Measurements from ENCODE around the gene GARIN5A.
"Not testable (repeated sequence)": the region's sequence is repeated elsewhere in the genome, so short reads cannot be mapped to it uniquely, and the experiment has no call there.

The GARIN5A gene

DNA sequence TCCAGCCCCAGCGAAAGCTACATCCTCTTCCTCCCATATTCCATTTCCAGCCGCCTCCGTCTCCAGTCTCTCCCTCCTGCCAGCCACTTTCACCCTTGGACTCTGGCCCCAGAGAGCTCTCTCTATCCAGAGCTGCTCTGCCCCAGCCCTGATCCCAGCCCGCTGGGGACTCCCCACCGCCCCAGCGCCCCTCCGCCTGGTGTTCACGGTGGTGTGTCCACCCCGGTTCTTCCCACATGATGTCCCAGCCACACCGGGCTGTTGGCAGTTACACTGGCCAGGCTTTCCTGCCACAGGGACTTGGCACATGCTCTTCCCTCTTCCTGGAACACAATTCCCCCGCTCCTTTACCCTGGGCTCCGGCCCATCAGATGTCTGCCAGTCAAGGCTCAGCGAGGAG is 11.6 kb downstream of the GARIN5A start:
- no peak for DNase-seq (ENCODE audit: low spot score)

GRCh38 chr19:50464348-50464747 is 12.3 kb downstream of the GARIN5A start:
- DNase-seq (ENCODE audit: low spot score) = no peak

- no peak for DNase-seq (ENCODE audit: low spot score)
Measured at GRCh38 chr19:50462970-50463369, 13.7 kb downstream of the GARIN5A start.

GRCh38 chr19:50461066-50461875 is 15.4 kb downstream of the GARIN5A start:
- DNase-seq (ENCODE audit: low spot score) = peak; percentile 15

DNA sequence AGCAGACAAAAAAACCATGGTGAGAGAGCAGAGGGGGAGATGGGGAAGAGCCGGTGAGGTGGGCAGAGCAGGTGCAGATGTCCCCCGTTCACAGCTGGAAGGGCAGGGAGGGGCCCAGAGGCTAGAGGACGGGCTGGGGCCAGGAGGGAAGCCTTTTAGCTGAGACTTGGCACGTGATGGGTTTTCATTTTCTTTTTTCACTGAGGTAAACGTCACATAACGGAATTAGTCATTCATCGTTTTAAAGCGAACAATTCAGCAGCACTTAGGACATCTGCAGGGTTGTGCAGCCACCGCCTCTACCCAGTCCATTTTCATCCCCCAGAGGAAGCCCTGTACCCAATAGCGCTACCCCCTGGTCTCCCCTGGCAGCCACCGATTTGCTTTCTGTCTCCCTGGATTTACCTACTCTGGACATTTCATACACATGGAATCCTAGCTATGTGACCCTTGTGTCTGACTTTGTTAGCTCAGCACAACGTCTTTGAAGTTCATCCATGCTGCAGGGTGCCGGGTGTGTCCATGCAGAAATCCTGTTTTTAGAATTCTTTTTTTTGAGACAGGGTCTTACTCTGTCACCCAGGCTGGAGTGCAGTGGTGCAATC is 16.4 kb downstream of the GARIN5A start:
- no peak for DNase-seq (ENCODE audit: low spot score)

DNA sequence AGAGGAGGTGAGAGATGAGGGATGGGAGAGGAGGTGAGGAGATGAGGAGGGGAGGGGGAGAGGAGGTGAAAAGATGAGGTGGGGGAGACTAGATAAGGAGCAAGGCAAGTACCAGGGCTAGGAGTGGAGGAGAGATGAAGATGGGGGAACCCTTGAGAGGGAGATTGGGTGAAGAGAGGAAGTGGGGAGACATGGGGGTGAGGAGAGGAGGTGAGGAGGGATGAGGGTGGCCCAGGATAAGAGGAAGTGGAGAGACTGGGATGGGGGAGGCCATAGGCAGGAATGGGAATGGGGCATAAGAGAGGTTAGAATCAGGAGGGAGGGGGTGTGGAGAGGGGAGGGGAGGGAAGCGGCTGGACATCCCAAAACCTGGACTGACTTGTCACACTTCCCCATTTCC is 17.0 kb downstream of the GARIN5A start:
- DNase-seq (ENCODE audit: low spot score) = no peak

- DNase-seq (ENCODE audit: low spot score) = no peak
Measured at GRCh38 chr19:50459067-50459456, 17.6 kb downstream of the GARIN5A start.

DNA sequence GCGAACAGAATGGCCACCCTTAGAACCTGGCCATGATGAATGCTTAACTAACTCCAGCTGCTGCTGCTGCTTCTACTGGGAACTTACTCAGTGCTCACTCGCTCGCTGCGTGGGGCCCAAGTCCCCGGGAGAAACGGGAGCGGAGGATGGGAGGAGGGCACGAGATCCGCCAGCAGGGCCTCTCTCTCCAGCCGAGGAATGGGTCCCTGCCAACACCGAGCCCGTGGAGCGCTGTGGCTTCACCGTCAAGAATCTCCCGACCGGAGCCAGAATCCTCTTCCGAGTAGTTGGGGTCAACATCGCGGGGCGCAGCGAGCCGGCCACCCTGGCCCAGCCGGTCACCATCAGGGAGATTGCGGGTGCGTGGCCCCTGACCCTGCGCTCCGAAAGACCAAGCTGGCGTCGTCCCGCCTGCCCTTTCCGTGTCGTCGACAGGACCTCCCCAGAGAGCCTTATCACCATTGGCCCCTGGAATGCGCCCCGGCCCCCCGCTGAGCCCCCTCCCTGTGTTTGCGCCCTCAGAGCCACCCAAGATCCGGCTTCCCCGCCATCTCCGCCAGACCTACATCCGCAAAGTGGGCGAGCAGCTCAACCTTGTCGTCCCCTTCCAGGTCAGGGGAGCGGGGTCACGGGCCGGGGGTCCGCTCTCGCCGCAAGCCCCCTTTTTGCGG is 18.1 kb downstream of the GARIN5A start:
- DNase-seq (ENCODE audit: low spot score) = no peak

- DNase-seq (ENCODE audit: low spot score) = no peak
Measured at GRCh38 chr19:50457300-50457699, 19.3 kb downstream of the GARIN5A start.

GRCh38 chr19:50455992-50456391 is 20.7 kb downstream of the GARIN5A start:
- no peak for DNase-seq (ENCODE audit: low spot score)

- no peak for DNase-seq (ENCODE audit: low spot score)
Measured at GRCh38 chr19:50453243-50453642, 23.4 kb downstream of the GARIN5A start.

GRCh38 chr19:50451223-50451534 is 25.5 kb downstream of the GARIN5A start:
- no peak for DNase-seq (ENCODE audit: low spot score)

GRCh38 chr19:50450369-50451222 is 26.1 kb downstream of the GARIN5A start:
- DNase-seq (ENCODE audit: low spot score) = no peak

DNA sequence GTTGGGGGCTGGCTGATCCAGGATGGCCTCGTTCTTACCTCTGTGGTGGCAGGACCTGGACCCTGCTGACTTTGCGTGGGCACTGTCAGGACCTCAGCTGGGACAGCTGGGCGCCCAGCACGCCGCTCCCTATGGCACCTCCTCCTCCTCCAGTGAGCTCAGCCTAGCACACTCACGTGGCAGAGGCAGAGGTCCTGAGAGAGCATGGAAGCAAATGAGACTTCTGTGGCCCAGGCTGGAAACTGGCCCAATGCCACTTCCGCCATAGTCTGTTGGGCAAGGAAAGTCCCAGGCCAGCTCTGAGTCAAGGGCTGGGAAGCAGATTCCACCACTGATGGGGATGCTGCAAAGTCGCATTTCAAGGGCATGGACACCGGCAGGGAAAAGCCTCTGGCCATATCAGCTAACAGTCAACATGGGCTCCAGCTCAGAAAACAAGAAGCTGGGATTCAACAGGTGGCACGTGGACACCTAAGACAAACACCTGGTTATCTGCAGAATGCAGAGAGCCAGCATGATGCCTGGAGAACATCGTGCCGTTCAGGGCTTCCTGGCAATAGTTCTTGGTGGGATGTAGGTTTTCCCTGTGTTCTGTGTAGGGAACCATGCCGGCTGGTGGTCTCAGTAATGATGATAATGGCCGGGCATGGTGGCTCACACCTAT is 27.3 kb downstream of the GARIN5A start:
- DNase-seq (ENCODE audit: low spot score) = no peak

DNA sequence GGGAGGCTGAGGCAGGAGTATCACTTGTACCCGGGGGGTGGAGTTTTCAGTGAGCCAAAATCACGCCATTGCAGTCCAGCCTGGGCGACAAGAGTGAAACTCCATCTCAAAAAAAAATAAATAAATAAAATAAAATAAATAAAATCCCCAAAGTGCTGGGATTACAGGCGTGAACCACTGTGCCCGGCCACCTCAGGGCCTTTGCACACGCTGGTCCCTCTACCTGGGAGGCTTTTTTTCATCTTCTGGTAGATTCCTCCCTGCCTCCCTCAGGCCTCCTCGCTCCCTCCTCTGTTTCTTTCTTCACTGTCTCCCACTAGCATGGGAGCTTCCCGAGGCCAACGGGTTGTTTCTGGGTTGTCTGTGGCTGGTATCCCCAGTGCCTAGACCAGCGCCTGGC is 28.9 kb downstream of the GARIN5A start:
- DNase-seq (ENCODE audit: low spot score) = no peak

- DNase-seq (ENCODE audit: low spot score) = no peak
Measured at GRCh38 chr19:50447053-50447452, 29.6 kb downstream of the GARIN5A start.

- no peak for DNase-seq (ENCODE audit: low spot score)
Measured at GRCh38 chr19:50444059-50444458, 32.6 kb downstream of the GARIN5A start.

DNA sequence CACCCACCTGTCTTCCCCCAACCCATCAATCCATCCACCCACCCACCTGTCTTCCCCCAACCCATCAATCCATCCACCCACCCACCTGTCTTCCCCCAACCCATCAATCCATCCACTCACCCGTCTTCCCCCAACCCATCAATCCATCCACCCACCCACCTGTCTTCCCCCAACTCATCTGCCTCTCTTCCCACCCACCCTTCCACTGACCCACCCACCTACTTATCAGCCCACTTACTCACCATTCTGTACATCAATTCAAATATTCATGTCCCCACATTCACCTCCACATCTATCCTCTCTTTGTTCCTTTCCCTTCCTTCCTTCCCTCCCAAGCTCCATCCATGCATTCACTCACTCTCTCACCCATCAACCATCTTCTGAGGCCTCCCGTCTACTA is 37.5 kb downstream of the GARIN5A start:
- not testable (repeated sequence) for DNase-seq (ENCODE audit: low spot score)

DNA sequence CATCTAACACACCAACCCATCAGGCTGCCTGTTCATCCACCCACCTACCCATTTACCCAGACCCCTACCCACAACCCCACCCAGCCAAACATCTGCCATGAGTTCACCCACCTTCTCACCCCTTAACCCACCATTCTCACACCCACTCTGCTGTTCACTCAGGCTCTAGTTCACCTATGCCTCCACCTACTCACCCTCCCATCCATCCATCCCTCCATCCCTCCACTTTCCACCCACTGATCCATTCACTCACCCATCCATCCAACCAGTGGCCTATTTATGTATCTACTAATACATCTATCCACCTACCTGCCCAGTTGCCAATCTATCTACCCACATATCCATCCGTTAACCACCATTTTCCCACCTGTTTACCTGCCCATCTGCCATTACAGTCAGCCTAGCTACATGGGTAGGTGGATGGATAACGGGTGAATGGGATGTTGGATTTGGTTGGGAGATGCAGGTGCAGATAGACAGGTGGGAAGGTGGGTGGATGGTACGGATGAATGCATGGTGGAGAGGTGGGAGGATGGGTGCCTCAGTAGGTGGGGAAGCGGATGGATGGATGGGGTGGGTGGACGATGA is 38.7 kb downstream of the GARIN5A start:
- DNase-seq (ENCODE audit: low spot score) = no peak

GRCh38 chr19:50435627-50436026 is 41.0 kb downstream of the GARIN5A start:
- DNase-seq (ENCODE audit: low spot score) = no peak

- DNase-seq (ENCODE audit: low spot score) = no peak
Measured at GRCh38 chr19:50435221-50435620, 41.4 kb downstream of the GARIN5A start.

GRCh38 chr19:50434525-50434924 is 42.1 kb downstream of the GARIN5A start:
- no peak for DNase-seq (ENCODE audit: low spot score)
